ENCODE results near the gene EVX2. TPM values are rescaled to one million over a fixed set of nuclear protein-coding genes. Genes with fewer than 3 reads are reported as not detected.

The EVX2 gene
- total RNA-seq, 1 experiment from 2014 or later, result not detected

GRCh38 chr2:176071330-176072291, 12.2 kb downstream of the EVX2 start:
- peaks cover 22% of the 10 kb centered on the region for H3K27me3 Mint-ChIP-seq (ENCODE audit: unreplicated experiment)
- H3K27ac Mint-ChIP-seq (ENCODE audit: unreplicated experiment), result no peak overlapping the region
- peaks cover 5% of the 10 kb centered on the region for H3K4me1 Mint-ChIP-seq (ENCODE audit: low read depth, unreplicated experiment)
- no peaks in the 10 kb centered on the region for H3K36me3 Mint-ChIP-seq (ENCODE audit: insufficient read depth, unreplicated experiment)
- BruUV-seq (replicated peaks), result no TSS peak
- DNase-seq, result no peak
- CTCF ChIA-PET, result interaction anchor here (0.9 kb wide), 1 partner anchor 19 kb away, joined by 3 read pairs; no protein-coding TSS in a partner anchor
- no peak for TF ChIP-seq CTCF (IDR thresholded peaks at IDR 0.05; ENCODE audit: unreplicated experiment)
- peaks cover 3% of the 10 kb centered on the region for H3K9me3 Mint-ChIP-seq (ENCODE audit: low read depth, unreplicated experiment)
- H3K4me3 Mint-ChIP-seq (ENCODE audit: low read depth, unreplicated experiment), result no peak overlapping the region
- intact Hi-C loops (cut with micrococcal nuclease; ENCODE audit: unreplicated experiment), result loop anchor here (10.0 kb wide), 1 partner anchor 107 kb away; no protein-coding TSS in a partner anchor

- Mint-ChIP-seq H3K27me3 (ENCODE audit: unreplicated experiment) (no peaks in the 10 kb centered on the region), H3K4me3 (ENCODE audit: low read depth, unreplicated experiment) (no peak overlapping the region), H3K4me1 (ENCODE audit: low read depth, unreplicated experiment) (no peaks in the 10 kb centered on the region), H3K9me3 (ENCODE audit: low read depth, unreplicated experiment) (peaks cover 3% of the 10 kb centered on the region), H3K36me3 (ENCODE audit: insufficient read depth, unreplicated experiment) (no peaks in the 10 kb centered on the region), H3K27ac (ENCODE audit: unreplicated experiment) (no peak overlapping the region)
- intact Hi-C loops (cut with micrococcal nuclease; ENCODE audit: unreplicated experiment), result no loop called here
- TF ChIP-seq CTCF (IDR thresholded peaks at IDR 0.05; ENCODE audit: unreplicated experiment), result no peak
- no peak for DNase-seq
- BruUV-seq (replicated peaks), result no TSS peak
- CTCF ChIA-PET, result no interaction called here
Observed at GRCh38 chr2:176068419-176068832, 15.3 kb downstream of the EVX2 start.

- Mint-ChIP-seq H3K27ac (ENCODE audit: unreplicated experiment) (no peak overlapping the region), H3K4me1 (ENCODE audit: low read depth, unreplicated experiment) (no peaks in the 10 kb centered on the region), H3K27me3 (ENCODE audit: unreplicated experiment) (no peaks in the 10 kb centered on the region), H3K4me3 (ENCODE audit: low read depth, unreplicated experiment) (no peak overlapping the region), H3K36me3 (ENCODE audit: insufficient read depth, unreplicated experiment) (no peaks in the 10 kb centered on the region), H3K9me3 (ENCODE audit: low read depth, unreplicated experiment) (peaks cover 3% of the 10 kb centered on the region)
- CTCF ChIA-PET, result no interaction called here
- no peak for DNase-seq
- no TSS peak for BruUV-seq (replicated peaks)
- intact Hi-C loops (cut with micrococcal nuclease; ENCODE audit: unreplicated experiment), result no loop called here
- TF ChIP-seq CTCF (IDR thresholded peaks at IDR 0.05; ENCODE audit: unreplicated experiment), result no peak
Observed at GRCh38 chr2:176067589-176068418, 16.0 kb downstream of the EVX2 start.

- Mint-ChIP-seq H3K9me3 (ENCODE audit: low read depth, unreplicated experiment) (peaks cover 3% of the 10 kb centered on the region), H3K36me3 (ENCODE audit: insufficient read depth, unreplicated experiment) (no peaks in the 10 kb centered on the region), H3K27me3 (ENCODE audit: unreplicated experiment) (no peaks in the 10 kb centered on the region), H3K4me1 (ENCODE audit: low read depth, unreplicated experiment) (no peaks in the 10 kb centered on the region), H3K27ac (ENCODE audit: unreplicated experiment) (no peak overlapping the region), H3K4me3 (ENCODE audit: low read depth, unreplicated experiment) (no peak overlapping the region)
- CTCF ChIA-PET, result no interaction called here
- intact Hi-C loops (cut with micrococcal nuclease; ENCODE audit: unreplicated experiment), result no loop called here
- DNase-seq, result no peak
- no peak for TF ChIP-seq CTCF (IDR thresholded peaks at IDR 0.05; ENCODE audit: unreplicated experiment)
- no TSS peak for BruUV-seq (replicated peaks)
Observed at GRCh38 chr2:176066645-176067588, 16.8 kb downstream of the EVX2 start.

Data from Calu3 (cell line).